ENCODE data around the gene SLC24A3. TPM values are rescaled to one million over a fixed set of nuclear protein-coding genes. Genes with fewer than 3 reads are reported as not detected.
A peak's percentile ranks its signal among the peaks of the same experiment; 100 is the strongest.

The SLC24A3 gene
- total RNA-seq, 1 donor from 2014 or later = not detected

GRCh38 chr20:19555726-19556125 is 343.3 kb downstream of the SLC24A3 start:
- DNase-seq = no peak

- no peak for DNase-seq
Observed at GRCh38 chr20:19557291-19557690, 344.8 kb downstream of the SLC24A3 start.

DNA sequence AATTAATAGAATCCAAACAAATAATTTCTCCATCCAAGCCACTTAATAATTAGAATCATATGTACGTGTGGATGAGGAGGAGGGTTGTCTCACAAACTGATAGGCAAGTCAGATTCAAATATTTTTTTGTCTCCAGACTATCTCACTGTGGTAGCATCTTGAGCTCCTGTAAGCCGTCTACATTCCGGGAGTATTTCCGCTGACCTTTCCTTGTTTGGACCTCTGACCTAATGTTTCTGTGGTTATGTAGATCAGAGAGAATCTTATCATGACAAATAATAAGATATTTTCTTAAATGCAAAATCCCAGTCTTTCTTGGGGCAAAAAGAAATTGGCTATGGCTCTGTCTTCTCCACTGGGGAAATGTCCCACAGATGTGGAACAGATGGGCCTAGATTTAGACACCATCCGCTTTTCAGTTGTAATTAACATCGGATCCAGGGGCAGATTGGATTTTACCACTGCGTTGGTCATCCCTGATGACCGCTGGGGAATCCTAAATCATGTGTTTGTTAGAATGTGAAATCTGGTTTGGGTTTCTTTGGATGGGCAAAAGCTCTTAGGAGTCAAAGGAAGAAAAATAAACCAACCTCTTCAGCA is 348.5 kb downstream of the SLC24A3 start:
- DNase-seq = no peak

- no peak for DNase-seq
Observed at GRCh38 chr20:19562426-19562825, 350.0 kb downstream of the SLC24A3 start.

- DNase-seq = no peak
Observed at GRCh38 chr20:19564261-19564660, 351.8 kb downstream of the SLC24A3 start.

GRCh38 chr20:19565736-19566135 is 353.3 kb downstream of the SLC24A3 start:
- DNase-seq = no peak

- no peak for DNase-seq
Observed at GRCh38 chr20:19566226-19566945, 353.9 kb downstream of the SLC24A3 start.

GRCh38 chr20:19568128-19568527 is 355.7 kb downstream of the SLC24A3 start:
- no peak for DNase-seq

GRCh38 chr20:19571996-19572395 is 359.6 kb downstream of the SLC24A3 start:
- DNase-seq = no peak

GRCh38 chr20:19577692-19578091 is 365.2 kb downstream of the SLC24A3 start:
- DNase-seq = no peak

GRCh38 chr20:19582782-19583181 is 370.3 kb downstream of the SLC24A3 start:
- no peak for DNase-seq

GRCh38 chr20:19583532-19584175 is 371.2 kb downstream of the SLC24A3 start:
- DNase-seq = peak; percentile 64

GRCh38 chr20:19588241-19588640 is 375.8 kb downstream of the SLC24A3 start:
- no peak for DNase-seq

GRCh38 chr20:19588732-19589131 is 376.3 kb downstream of the SLC24A3 start:
- DNase-seq = no peak

DNA sequence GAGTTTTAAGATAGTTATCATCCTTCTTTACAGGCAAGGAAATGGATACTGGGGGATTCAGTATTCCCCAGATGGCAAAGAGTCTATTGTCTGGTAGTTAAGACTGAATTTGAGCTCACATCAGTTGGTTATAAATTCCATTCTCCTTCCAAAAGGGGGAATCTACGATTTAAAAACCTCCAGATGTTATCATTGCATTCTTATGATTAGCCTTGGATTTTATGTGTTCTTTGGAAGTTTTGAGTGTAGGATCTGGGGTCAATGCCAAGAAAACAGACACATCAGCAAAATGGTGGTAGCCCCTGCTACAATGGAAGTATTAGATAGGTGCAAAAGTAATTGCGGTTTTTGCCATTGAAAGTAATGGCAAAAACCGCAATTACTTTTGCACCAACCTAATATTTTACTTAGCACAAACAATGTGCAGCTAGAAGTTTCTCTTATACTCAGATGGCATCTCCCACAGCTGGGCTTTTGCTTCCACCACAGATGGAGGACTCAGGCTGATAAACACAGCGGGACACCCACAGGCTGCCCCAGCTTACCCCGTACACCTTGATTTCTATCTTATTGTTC is 377.4 kb downstream of the SLC24A3 start:
- DNase-seq = no peak

GRCh38 chr20:19590382-19590781 is 377.9 kb downstream of the SLC24A3 start:
- no peak for DNase-seq

DNA sequence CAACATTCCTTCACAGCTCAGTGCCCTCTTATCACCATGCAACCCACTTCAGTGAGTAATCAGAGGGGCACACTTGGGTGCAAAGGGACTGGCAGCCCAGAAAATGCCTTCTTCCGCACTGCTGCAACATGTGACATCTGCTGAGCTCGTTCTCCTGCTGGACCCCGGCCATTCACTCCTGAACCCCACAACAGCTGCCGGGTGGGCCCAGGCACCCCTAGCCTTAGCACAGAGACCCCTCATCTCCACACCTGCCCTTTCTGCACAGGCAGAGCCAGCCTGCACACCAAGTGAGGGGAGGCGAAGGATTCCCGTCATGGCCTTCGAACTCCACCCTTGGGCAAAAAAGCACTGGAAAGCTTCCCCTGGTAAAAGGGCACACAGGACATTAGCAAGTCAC is 381.3 kb downstream of the SLC24A3 start:
- DNase-seq = no peak

DNA sequence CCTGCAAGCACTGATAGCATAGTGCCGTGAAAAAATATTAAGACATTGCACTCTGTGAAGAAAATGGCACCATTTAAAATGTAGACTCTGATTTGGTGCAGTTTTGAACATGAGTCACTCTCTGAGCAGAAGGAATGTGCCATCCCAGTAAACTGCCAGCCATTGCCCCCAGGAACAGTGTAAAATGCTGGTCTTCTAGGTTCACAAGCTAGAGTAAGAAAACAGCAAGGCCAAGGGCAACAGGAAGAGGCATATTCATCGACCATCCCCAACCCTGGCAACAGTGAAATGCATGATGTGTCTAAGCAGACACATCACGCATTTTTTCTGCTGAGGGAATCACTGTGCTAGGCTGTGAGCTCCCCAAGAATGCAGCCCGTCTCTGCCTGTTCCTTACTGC is 382.5 kb downstream of the SLC24A3 start:
- no peak for DNase-seq

GRCh38 chr20:19598117-19598850 is 385.8 kb downstream of the SLC24A3 start:
- DNase-seq = no peak

DNA sequence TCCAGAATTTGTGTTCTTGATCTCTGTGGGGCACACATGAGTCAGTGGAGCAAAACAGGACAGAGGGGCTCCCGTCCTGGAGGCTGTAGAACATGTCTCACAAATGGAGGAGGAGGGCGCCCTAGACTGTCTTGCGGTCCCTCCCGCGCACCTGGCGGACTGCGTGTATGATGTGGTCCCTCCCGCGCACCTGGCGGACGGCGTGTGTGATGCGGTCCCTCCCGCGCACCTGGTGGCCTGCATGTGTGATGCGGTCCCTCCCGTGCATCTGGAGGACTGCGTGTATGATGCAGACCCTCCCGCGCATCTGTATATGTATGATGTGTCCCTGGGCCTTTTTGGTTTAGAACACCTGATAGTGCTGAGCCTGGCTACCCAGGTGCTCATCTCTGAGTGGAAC is 386.8 kb downstream of the SLC24A3 start:
- DNase-seq = no peak

DNA sequence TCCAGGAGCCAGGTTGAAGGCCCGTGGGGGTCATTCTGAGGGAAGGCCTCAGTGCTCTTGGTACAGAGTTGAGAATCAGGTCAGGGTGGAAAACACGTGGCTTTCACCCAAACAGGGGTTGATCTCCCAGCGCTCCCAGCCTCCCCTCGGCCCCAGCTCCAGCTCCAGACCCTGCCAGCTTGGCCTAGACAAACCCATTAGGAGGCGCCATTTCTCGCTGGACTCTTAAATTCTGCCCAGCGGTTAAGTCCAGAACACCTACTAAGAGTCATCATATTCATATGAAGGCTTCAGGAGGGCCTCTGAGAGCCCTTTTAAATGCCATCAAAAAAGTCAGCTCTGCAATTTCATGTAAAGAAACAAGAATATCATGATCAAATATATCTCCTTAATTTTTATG is 387.6 kb downstream of the SLC24A3 start:
- no peak for DNase-seq

- no peak for DNase-seq
Observed at GRCh38 chr20:19601126-19601810, 388.8 kb downstream of the SLC24A3 start.

All from dermis blood vessel endothelial cell (primary cell).